Measurements from ENCODE around the gene ARHGEF17.

Gene ARHGEF17

DNA sequence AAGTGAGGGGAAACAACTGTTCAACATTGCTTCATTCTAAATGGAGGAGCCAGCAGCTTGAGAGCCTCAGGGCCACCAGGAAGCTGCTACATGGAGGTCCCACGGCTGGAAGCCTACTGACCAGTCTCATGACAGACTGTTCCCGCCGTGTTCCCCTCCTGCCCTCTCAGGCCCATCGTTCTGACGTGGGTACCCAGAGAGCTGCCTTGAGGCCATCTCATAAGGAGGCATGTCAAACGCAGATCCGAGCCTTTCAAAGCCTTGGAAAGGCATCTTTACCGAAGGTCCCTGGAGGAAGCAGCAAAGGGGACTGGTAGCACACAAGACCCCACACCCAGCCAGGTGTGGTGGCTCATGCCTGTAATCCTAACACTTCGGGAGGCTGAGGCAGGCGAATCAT, 8.3 kb upstream of the ARHGEF17 start:
- Histone ChIP-seq H3K4me3 (ENCODE audit: low read depth, low read length) (no peak overlapping the region), H4K91ac (ENCODE audit: low read depth, low read length) (no peak overlapping the region), H2AK5ac (ENCODE audit: low read length) (no peak overlapping the region), H2BK5ac (ENCODE audit: low read depth, low read length, poor library complexity) (no peak overlapping the region), H3K23ac (ENCODE audit: low read length) (no peak overlapping the region), H3K9ac (ENCODE audit: low read length) (no peak overlapping the region), H3K4ac (ENCODE audit: low read depth, low read length) (no peak overlapping the region), H3K79me1 (ENCODE audit: low read length) (no peaks in the 10 kb centered on the region), H4K12ac (ENCODE audit: low read depth, low read length) (no peak overlapping the region), H3K36me3 (ENCODE audit: control insufficient read depth in 1 of 2, insufficient read depth in 2 of 2, low read length in 2 of 2) (peaks cover 31 to 33% of the 10 kb centered on the region in 2 experiments), H3K9me3 (ENCODE audit: insufficient read depth, low read depth, low read length) (no peaks in the 10 kb centered on the region), H2AFZ (ENCODE audit: insufficient read depth, low read length, poor library complexity) (no peak overlapping the region), H3K14ac (ENCODE audit: low read length) (no peak overlapping the region), H4K8ac (ENCODE audit: low read depth, low read length) (no peak overlapping the region), H2BK12ac (ENCODE audit: low read length) (no peak overlapping the region), H3K4me2 (ENCODE audit: low read length) (no peak overlapping the region), H3K4me1 (ENCODE audit: control insufficient read depth in 1 of 2, insufficient read depth in 2 of 2, low read length in 2 of 2) (no peaks in the 10 kb centered on the region), H2BK120ac (ENCODE audit: insufficient read depth, low read length, poor library complexity) (no peak overlapping the region), H3K27ac (ENCODE audit: low read depth, low read length) (no peak overlapping the region), H3K27me3 (ENCODE audit: insufficient read depth, low read length) (no peaks in the 10 kb centered on the region), H3K18ac (ENCODE audit: low read length) (no peak overlapping the region), H3K79me2 (ENCODE audit: control insufficient read depth, insufficient read depth, low read length, poor library complexity) (no peaks in the 10 kb centered on the region)
- no CpG with 5 or more reads among the region's 10 CpGs for WGBS (ENCODE audit: extremely low coverage, insufficient coverage, insufficient read length)
- DNase-seq, result no peak

- H4K8ac ChIP-seq (ENCODE audit: low read depth, low read length), result no peak overlapping the region
- no peak overlapping the region for H4K91ac ChIP-seq (ENCODE audit: low read depth, low read length)
- H3K18ac ChIP-seq (ENCODE audit: low read length), result no peak overlapping the region
Measured at GRCh38 chr11:73306069-73306841, 1.8 kb upstream of the ARHGEF17 start.

DNA sequence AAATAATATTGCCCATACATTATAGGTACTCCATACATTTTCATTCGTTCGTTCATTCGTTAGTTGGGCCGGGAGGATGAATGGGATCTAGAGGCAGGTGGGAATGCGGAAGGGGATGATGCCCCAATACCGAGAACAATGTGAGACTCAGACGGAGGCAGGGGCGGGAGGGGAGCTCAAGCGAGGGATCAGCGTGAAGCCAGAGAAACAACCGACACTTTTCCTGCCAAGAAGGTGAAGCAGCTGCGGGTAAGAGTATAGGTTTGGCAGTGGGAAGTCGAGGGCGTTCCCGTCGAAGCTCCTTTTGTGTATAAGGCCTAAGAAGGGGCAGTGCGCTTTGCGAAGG, 1.1 kb upstream of the ARHGEF17 start:
- no peak overlapping the region for H3K18ac ChIP-seq (ENCODE audit: low read length)

More at GRCh38 chr11:73306069-73306841, 1.8 kb upstream of the ARHGEF17 start:
- Histone ChIP-seq H4K12ac (ENCODE audit: low read depth, low read length) (no peak overlapping the region), H3K79me2 (ENCODE audit: control insufficient read depth, insufficient read depth, low read length, poor library complexity) (peaks cover 29% of the 10 kb centered on the region), H3K4me2 (ENCODE audit: low read length) (peak overlapping the region; percentile 25), H3K4me3 (ENCODE audit: low read depth, low read length) (no peak overlapping the region), H3K14ac (ENCODE audit: low read length) (no peak overlapping the region), H2BK5ac (ENCODE audit: low read depth, low read length, poor library complexity) (no peak overlapping the region), H3K27ac (ENCODE audit: low read depth, low read length) (no peak overlapping the region), H3K23ac (ENCODE audit: low read length) (no peak overlapping the region), H3K79me1 (ENCODE audit: low read length) (peaks cover 23% of the 10 kb centered on the region), H3K9me3 (ENCODE audit: insufficient read depth, low read depth, low read length) (peaks cover 2% of the 10 kb centered on the region), H3K27me3 (ENCODE audit: insufficient read depth, low read length) (no peaks in the 10 kb centered on the region), H2AFZ (ENCODE audit: insufficient read depth, low read length, poor library complexity) (no peak overlapping the region), H2BK120ac (ENCODE audit: insufficient read depth, low read length, poor library complexity) (no peak overlapping the region), H3K4me1 (ENCODE audit: control insufficient read depth in 1 of 2, insufficient read depth in 2 of 2, low read length in 2 of 2) (peaks cover 16 to 24% of the 10 kb centered on the region in 2 experiments), H3K9ac (ENCODE audit: low read length) (no peak overlapping the region), H2AK5ac (ENCODE audit: low read length) (no peak overlapping the region), H2BK12ac (ENCODE audit: low read length) (no peak overlapping the region), H3K4ac (ENCODE audit: low read depth, low read length) (no peak overlapping the region), H3K36me3 (ENCODE audit: control insufficient read depth in 1 of 2, insufficient read depth in 2 of 2, low read length in 2 of 2) (peaks cover 6 to 8% of the 10 kb centered on the region in 2 experiments)
- no peak for DNase-seq
- WGBS (ENCODE audit: extremely low coverage, insufficient coverage, insufficient read length), result no CpG with 5 or more reads among the region's 7 CpGs

DNA sequence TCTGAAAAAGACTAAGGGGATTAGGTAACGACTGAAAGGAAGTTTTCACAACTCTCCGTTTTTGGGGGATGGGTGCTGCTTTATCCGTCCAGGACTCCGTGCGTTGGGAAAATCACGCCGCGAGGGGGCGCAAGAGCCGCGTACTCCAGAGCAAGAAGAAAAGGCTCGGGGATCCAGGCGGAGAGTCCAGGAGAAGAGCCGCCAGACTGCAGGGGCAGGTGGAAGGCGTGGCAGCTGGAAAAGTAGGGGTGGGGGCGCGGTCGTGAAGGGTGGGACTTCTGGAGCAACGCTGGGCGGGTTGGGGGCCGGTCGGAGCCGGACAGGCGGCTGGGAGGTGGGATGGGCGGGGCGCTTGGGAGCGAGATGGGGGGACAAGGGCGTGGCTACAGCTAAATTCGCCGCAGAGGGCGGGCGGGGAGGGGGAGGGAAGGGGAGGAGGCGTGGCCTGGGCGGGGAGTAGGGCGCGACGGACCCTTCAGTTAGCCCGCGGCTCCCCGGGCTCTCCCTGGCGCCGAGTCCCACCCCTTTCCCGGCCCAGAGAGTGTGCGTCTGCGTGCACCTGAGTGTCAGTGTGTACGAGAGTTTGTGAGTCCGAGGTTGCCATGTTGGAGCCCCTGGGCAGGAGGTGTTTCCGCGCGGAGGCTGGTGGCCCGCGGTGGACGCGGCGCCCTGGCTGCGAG, 613 bp upstream of the ARHGEF17 start:
- Histone ChIP-seq H3K4ac (ENCODE audit: low read depth, low read length) (peak overlapping the region; percentile 11), H3K18ac (ENCODE audit: low read length) (peak overlapping the region; percentile 95), H3K4me2 (ENCODE audit: low read length) (peak overlapping the region; percentile 99), H3K9ac (ENCODE audit: low read length) (peak overlapping the region; percentile 81), H3K79me2 (ENCODE audit: control insufficient read depth, insufficient read depth, low read length, poor library complexity) (peaks cover 35% of the 10 kb centered on the region), H3K9me3 (ENCODE audit: insufficient read depth, low read depth, low read length) (peaks cover 2% of the 10 kb centered on the region), H3K79me1 (ENCODE audit: low read length) (peaks cover 23% of the 10 kb centered on the region), H2BK12ac (ENCODE audit: low read length) (peak overlapping the region; percentile 89), H3K14ac (ENCODE audit: low read length) (peak overlapping the region; percentile 95), H3K23ac (ENCODE audit: low read length) (no peak overlapping the region), H3K27me3 (ENCODE audit: insufficient read depth, low read length) (no peaks in the 10 kb centered on the region), H4K91ac (ENCODE audit: low read depth, low read length) (peak overlapping the region; percentile 83), H4K8ac (ENCODE audit: low read depth, low read length) (peak overlapping the region; percentile 59), H2BK120ac (ENCODE audit: insufficient read depth, low read length, poor library complexity) (peak overlapping the region; percentile 67), H2AFZ (ENCODE audit: insufficient read depth, low read length, poor library complexity) (peak overlapping the region; percentile 32), H3K4me1 (ENCODE audit: control insufficient read depth in 1 of 2, insufficient read depth in 2 of 2, low read length in 2 of 2) (peaks cover 27 to 36% of the 10 kb centered on the region in 2 experiments), H3K27ac (ENCODE audit: low read depth, low read length) (peak overlapping the region; percentile 97), H4K12ac (ENCODE audit: low read depth, low read length) (no peak overlapping the region), H3K4me3 (ENCODE audit: low read depth, low read length) (peak overlapping the region; percentile 75), H2BK5ac (ENCODE audit: low read depth, low read length, poor library complexity) (peak overlapping the region; percentile 37), H2AK5ac (ENCODE audit: low read length) (peak overlapping the region; percentile 2), H3K36me3 (ENCODE audit: control insufficient read depth in 1 of 2, insufficient read depth in 2 of 2, low read length in 2 of 2) (peaks cover 9 to 12% of the 10 kb centered on the region in 2 experiments)
- peak; percentile 95 to 99 for DNase-seq
- no CpG with 5 or more reads among the region's 56 CpGs for WGBS (ENCODE audit: extremely low coverage, insufficient coverage, insufficient read length)

More for the DNA sequence above, 1.1 kb upstream of the ARHGEF17 start:
- Histone ChIP-seq H3K4me3 (ENCODE audit: low read depth, low read length) (no peak overlapping the region), H3K27ac (ENCODE audit: low read depth, low read length) (peak overlapping the region; percentile 55), H3K79me1 (ENCODE audit: low read length) (peaks cover 23% of the 10 kb centered on the region), H3K79me2 (ENCODE audit: control insufficient read depth, insufficient read depth, low read length, poor library complexity) (peaks cover 30% of the 10 kb centered on the region), H2AK5ac (ENCODE audit: low read length) (no peak overlapping the region), H4K12ac (ENCODE audit: low read depth, low read length) (no peak overlapping the region), H3K4me1 (ENCODE audit: control insufficient read depth in 1 of 2, insufficient read depth in 2 of 2, low read length in 2 of 2) (peaks cover 22 to 31% of the 10 kb centered on the region in 2 experiments), H3K4ac (ENCODE audit: low read depth, low read length) (no peak overlapping the region), H3K4me2 (ENCODE audit: low read length) (peak overlapping the region; percentile 69), H3K36me3 (ENCODE audit: control insufficient read depth in 1 of 2, insufficient read depth in 2 of 2, low read length in 2 of 2) (peaks cover 9 to 12% of the 10 kb centered on the region in 2 experiments), H4K91ac (ENCODE audit: low read depth, low read length) (no peak overlapping the region), H3K14ac (ENCODE audit: low read length) (no peak overlapping the region), H3K27me3 (ENCODE audit: insufficient read depth, low read length) (no peaks in the 10 kb centered on the region), H4K8ac (ENCODE audit: low read depth, low read length) (peak overlapping the region; percentile 15), H2AFZ (ENCODE audit: insufficient read depth, low read length, poor library complexity) (peak overlapping the region; percentile 15), H3K23ac (ENCODE audit: low read length) (no peak overlapping the region), H2BK5ac (ENCODE audit: low read depth, low read length, poor library complexity) (peak overlapping the region; percentile 15), H2BK12ac (ENCODE audit: low read length) (peak overlapping the region; percentile 25), H2BK120ac (ENCODE audit: insufficient read depth, low read length, poor library complexity) (peak overlapping the region; percentile 34), H3K9ac (ENCODE audit: low read length) (no peak overlapping the region), H3K9me3 (ENCODE audit: insufficient read depth, low read depth, low read length) (peaks cover 2% of the 10 kb centered on the region)
- no peak for DNase-seq
- WGBS (ENCODE audit: extremely low coverage, insufficient coverage, insufficient read length), result no CpG with 5 or more reads among the region's 18 CpGs
